ENCODE measurements around the gene MAPK8.

Gene MAPK8

GRCh38 chr10:48455392-48456151 is 149.1 kb downstream of the MAPK8 start:
- Histone ChIP-seq H3K36me3 (ENCODE audit: insufficient read depth, low read length) (no peaks in the 10 kb centered on the region), H3K4me1 (ENCODE audit: insufficient read depth, low read length) (no peaks in the 10 kb centered on the region), H3K9me3 (ENCODE audit: low read length) (no peaks in the 10 kb centered on the region), H2AFZ (ENCODE audit: low read depth, low read length) (no peak overlapping the region), H3K4me3 (ENCODE audit: low read length) (no peak overlapping the region), H3K27me3 (ENCODE audit: insufficient read depth, low read length) (no peaks in the 10 kb centered on the region)

- Histone ChIP-seq H3K36me3 (ENCODE audit: insufficient read depth, low read length) (no peaks in the 10 kb centered on the region), H3K27me3 (ENCODE audit: insufficient read depth, low read length) (no peaks in the 10 kb centered on the region), H3K4me3 (ENCODE audit: low read length) (no peak overlapping the region), H3K9me3 (ENCODE audit: low read length) (no peaks in the 10 kb centered on the region), H3K4me1 (ENCODE audit: insufficient read depth, low read length) (no peaks in the 10 kb centered on the region), H2AFZ (ENCODE audit: low read depth, low read length) (no peak overlapping the region)
These were observed 149.9 kb downstream of the MAPK8 start for GRCh38 chr10:48456361-48456804.

GRCh38 chr10:48456808-48457761 is 150.6 kb downstream of the MAPK8 start:
- H3K27me3 ChIP-seq (ENCODE audit: insufficient read depth, low read length): no peaks in the 10 kb centered on the region
- H3K36me3 ChIP-seq (ENCODE audit: insufficient read depth, low read length): no peaks in the 10 kb centered on the region
- H2AFZ ChIP-seq (ENCODE audit: low read depth, low read length): no peak overlapping the region
- no peaks in the 10 kb centered on the region for H3K9me3 ChIP-seq (ENCODE audit: low read length)
- no peaks in the 10 kb centered on the region for H3K4me1 ChIP-seq (ENCODE audit: insufficient read depth, low read length)
- no peak overlapping the region for H3K4me3 ChIP-seq (ENCODE audit: low read length)

DNA sequence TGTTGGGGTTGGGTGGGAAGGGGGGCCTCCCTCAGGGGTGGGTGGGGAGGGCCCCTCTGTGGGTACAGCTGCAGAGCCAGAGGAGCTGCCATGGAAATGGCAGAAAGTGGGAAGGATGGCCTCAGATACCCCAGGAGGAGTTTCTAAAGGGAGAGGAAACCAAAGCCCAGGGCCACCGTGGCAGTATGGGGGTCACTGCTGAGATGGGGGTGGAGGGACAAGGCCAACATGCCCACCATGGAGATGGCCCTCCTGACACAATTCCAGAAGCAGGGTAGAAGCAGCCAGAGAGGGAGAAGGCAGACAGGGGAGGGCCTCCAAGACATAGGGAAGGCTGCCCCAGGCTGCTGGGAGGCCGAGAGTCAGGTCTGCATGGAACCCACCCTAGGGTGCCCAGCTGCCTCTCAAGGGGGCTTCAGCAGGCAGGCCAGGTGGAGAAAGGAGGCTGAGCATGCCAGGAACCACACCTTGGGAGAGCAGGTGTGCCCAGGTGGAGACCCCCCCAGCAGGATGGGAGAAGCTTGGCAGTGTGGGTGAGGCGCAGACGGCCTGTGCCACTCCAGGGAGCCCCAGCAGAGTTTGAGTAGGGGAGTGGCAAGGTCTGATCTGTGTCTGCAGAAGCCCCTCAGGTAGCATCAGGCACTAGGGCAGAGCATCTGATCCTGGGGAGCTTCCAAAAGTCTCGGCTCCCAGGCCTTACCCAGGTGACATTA is 151.6 kb downstream of the MAPK8 start:
- Histone ChIP-seq H2AFZ (ENCODE audit: low read depth, low read length) (no peak overlapping the region), H3K36me3 (ENCODE audit: insufficient read depth, low read length) (no peaks in the 10 kb centered on the region), H3K4me1 (ENCODE audit: insufficient read depth, low read length) (no peaks in the 10 kb centered on the region), H3K4me3 (ENCODE audit: low read length) (no peak overlapping the region), H3K9me3 (ENCODE audit: low read length) (no peaks in the 10 kb centered on the region), H3K27me3 (ENCODE audit: insufficient read depth, low read length) (no peaks in the 10 kb centered on the region)

- Histone ChIP-seq H3K27me3 (ENCODE audit: insufficient read depth, low read length) (no peaks in the 10 kb centered on the region), H3K4me3 (ENCODE audit: low read length) (no peak overlapping the region), H3K9me3 (ENCODE audit: low read length) (no peaks in the 10 kb centered on the region), H2AFZ (ENCODE audit: low read depth, low read length) (no peak overlapping the region), H3K36me3 (ENCODE audit: insufficient read depth, low read length) (no peaks in the 10 kb centered on the region), H3K4me1 (ENCODE audit: insufficient read depth, low read length) (no peaks in the 10 kb centered on the region)
These were observed 152.2 kb downstream of the MAPK8 start for GRCh38 chr10:48458662-48459048.

DNA sequence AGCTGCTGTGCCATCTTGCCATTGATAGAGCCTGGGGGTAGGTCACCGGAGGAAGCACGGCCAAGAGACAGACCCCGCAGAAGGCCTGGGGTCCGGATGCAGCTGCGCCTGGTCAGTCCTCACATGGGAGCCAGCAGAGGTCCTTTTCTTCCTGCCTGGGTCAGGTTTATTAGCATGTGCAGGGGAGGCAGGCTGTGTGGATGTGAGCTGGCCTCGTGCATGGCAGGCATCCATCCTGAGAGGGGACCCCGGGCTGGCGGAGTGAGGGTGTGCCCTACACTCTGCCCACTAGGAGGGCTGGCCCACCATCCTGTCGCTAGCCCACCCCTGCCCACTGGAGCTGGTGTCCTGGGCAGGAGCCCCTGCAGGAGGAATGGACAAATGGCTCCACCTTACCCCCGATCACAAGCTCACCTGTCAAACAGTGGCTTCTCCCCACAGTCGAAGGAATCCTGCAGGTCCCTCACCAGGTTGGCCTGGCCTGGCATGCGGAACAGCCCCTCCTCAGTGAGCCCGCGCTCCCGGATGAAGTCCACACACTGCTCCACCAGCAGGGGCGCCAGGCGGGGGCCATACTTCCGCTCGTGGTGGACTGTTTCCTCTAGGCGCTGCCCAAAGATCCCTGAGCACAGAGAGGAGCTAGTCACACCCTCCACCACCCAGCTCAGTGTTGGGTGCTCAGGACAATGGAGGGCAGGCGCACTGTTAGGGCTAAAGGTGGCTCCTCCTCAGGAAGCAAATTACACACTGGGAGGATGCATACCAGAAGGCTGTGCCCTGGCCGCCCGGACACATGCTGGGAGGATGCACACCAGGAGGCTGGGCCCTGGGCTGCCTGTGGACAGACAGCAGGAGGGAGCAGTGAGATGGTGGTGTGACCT is 153.0 kb downstream of the MAPK8 start:
- no peak overlapping the region for H3K4me3 ChIP-seq (ENCODE audit: low read length)
- no peaks in the 10 kb centered on the region for H3K4me1 ChIP-seq (ENCODE audit: insufficient read depth, low read length)
- H3K27me3 ChIP-seq (ENCODE audit: insufficient read depth, low read length): no peaks in the 10 kb centered on the region
- H2AFZ ChIP-seq (ENCODE audit: low read depth, low read length): no peak overlapping the region
- no peaks in the 10 kb centered on the region for H3K36me3 ChIP-seq (ENCODE audit: insufficient read depth, low read length)
- no peaks in the 10 kb centered on the region for H3K9me3 ChIP-seq (ENCODE audit: low read length)

DNA sequence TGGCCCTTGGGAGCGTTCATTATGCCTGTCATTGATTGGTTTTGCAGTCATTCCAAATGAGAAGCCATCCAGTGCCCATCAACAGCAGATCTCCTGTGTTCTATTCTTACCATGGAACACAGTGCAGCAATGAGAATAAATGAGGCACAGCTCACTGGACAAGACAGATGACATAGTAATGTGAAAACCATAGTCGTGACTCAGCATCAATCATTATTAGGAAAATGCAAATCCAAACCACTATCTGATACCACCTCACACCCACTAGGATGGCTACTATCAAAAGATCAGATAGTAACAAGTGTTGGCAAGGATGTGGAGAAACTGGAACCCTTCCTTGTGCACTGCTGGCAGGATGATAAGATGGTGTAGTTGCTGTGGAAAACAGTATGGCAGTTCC is 153.7 kb downstream of the MAPK8 start:
- Histone ChIP-seq H3K9me3 (ENCODE audit: low read length) (no peaks in the 10 kb centered on the region), H3K4me1 (ENCODE audit: insufficient read depth, low read length) (no peaks in the 10 kb centered on the region), H3K4me3 (ENCODE audit: low read length) (no peak overlapping the region), H2AFZ (ENCODE audit: low read depth, low read length) (no peak overlapping the region), H3K27me3 (ENCODE audit: insufficient read depth, low read length) (no peaks in the 10 kb centered on the region), H3K36me3 (ENCODE audit: insufficient read depth, low read length) (no peaks in the 10 kb centered on the region)

DNA sequence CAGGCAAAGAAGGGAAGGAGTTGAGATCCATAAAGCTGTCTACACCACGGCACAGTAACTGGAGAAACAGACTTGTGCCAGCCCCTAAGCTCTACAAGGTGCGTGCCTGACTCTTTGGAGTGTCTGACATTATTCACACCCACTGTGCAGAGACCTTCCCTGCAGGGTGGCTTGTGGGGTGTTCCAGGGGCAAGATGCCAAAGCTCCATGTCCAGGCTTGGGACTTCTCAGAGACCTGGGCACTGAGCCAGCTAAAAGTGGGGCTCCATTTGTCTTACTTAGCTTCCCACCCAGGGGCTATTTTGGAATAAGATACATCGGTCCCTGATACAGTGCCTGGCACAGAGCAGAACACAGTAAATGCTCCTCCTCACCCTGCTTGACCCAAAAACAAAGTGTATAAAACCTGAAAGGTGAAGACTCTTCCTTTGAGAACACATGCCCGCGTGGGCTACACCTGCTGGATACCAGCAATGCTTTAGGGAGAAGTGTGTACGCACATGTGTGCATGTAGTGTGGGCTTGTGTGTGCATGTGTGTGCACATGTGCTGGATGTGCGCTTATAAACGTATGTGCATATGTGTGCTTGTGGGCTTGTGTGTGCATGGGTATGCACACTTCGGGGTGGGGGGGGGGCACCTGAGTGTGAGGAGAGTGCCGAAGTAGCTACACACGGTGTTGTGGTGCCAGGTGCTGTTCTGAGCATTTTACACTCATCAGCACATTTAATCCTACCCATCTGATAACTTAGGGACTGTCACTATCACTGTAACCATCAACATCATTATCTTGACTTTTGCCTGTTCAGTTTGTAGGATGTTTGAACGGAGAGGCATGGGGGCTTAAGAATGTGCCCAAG is 155.4 kb downstream of the MAPK8 start:
- Histone ChIP-seq H2AFZ (ENCODE audit: low read depth, low read length) (no peak overlapping the region), H3K4me1 (ENCODE audit: insufficient read depth, low read length) (no peaks in the 10 kb centered on the region), H3K4me3 (ENCODE audit: low read length) (no peak overlapping the region), H3K36me3 (ENCODE audit: insufficient read depth, low read length) (no peaks in the 10 kb centered on the region), H3K9me3 (ENCODE audit: low read length) (no peaks in the 10 kb centered on the region), H3K27me3 (ENCODE audit: insufficient read depth, low read length) (no peaks in the 10 kb centered on the region)

DNA sequence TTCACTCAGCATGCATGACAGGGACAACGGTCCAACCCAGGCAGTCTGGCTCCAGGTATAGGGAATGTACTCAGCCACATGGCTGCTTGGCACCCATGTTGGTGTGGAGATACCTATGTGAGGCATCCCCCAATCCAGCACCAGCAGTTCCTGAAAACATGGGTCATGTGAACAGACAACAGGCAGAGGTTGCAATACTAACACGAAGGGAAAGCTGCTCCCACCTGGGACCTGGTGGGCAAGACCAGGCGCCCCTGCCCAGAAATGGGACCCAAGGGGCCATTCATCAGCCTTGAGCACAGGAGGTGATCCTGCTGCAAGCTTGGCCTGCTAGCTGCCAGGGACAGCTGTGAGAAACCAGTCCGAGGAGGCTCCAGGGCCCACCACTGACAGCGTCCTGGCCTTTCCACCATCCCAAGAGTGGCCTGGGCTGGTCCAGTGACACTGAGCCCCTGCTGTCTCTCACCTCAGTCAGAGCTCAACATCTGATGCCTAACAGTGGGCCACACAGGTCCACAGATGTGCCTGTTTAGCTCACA is 156.1 kb downstream of the MAPK8 start:
- no peaks in the 10 kb centered on the region for H3K9me3 ChIP-seq (ENCODE audit: low read length)
- no peak overlapping the region for H2AFZ ChIP-seq (ENCODE audit: low read depth, low read length)
- H3K36me3 ChIP-seq (ENCODE audit: insufficient read depth, low read length): no peaks in the 10 kb centered on the region
- no peaks in the 10 kb centered on the region for H3K27me3 ChIP-seq (ENCODE audit: insufficient read depth, low read length)
- H3K4me1 ChIP-seq (ENCODE audit: insufficient read depth, low read length): no peaks in the 10 kb centered on the region
- H3K4me3 ChIP-seq (ENCODE audit: low read length): no peak overlapping the region

GRCh38 chr10:48463318-48464003 is 157.0 kb downstream of the MAPK8 start:
- H3K9me3 ChIP-seq (ENCODE audit: low read length): no peaks in the 10 kb centered on the region
- H2AFZ ChIP-seq (ENCODE audit: low read depth, low read length): no peak overlapping the region
- H3K4me3 ChIP-seq (ENCODE audit: low read length): no peak overlapping the region
- H3K36me3 ChIP-seq (ENCODE audit: insufficient read depth, low read length): no peaks in the 10 kb centered on the region
- no peaks in the 10 kb centered on the region for H3K27me3 ChIP-seq (ENCODE audit: insufficient read depth, low read length)
- H3K4me1 ChIP-seq (ENCODE audit: insufficient read depth, low read length): no peaks in the 10 kb centered on the region

Data from neuron (in vitro differentiated cells).